Ishikawa (cell line): ENCODE measurements around the gene PSTPIP1.

Experiments
- CEBPB ChIP-seq: IDR thresholded peaks from 2 replicates; pipeline ENCODE4 v1.6.1; 2012
- CREB1 ChIP-seq: IDR thresholded peaks from 2 replicates; pipeline ENCODE4 v1.6.1; 2012; ENCODE audit warnings: low read depth
- EP300 ChIP-seq: IDR thresholded peaks from 2 replicates; pipeline ENCODE4 v1.6.1; 2012; ENCODE audit warnings: borderline replicate concordance
- TAF1 ChIP-seq: IDR thresholded peaks from 2 replicates; pipeline ENCODE4 v1.6.1; 2012; ENCODE audit warnings: low read depth, mild to moderate bottlenecking
- TEAD4 ChIP-seq: IDR thresholded peaks from 2 replicates; pipeline ENCODE4 v1.6.1; 2012
- TF ChIP-seq, protein P1 (sequence below): IDR thresholded peaks from 2 replicates; pipeline ENCODE4 v1.6.1; 2012

DNA sequence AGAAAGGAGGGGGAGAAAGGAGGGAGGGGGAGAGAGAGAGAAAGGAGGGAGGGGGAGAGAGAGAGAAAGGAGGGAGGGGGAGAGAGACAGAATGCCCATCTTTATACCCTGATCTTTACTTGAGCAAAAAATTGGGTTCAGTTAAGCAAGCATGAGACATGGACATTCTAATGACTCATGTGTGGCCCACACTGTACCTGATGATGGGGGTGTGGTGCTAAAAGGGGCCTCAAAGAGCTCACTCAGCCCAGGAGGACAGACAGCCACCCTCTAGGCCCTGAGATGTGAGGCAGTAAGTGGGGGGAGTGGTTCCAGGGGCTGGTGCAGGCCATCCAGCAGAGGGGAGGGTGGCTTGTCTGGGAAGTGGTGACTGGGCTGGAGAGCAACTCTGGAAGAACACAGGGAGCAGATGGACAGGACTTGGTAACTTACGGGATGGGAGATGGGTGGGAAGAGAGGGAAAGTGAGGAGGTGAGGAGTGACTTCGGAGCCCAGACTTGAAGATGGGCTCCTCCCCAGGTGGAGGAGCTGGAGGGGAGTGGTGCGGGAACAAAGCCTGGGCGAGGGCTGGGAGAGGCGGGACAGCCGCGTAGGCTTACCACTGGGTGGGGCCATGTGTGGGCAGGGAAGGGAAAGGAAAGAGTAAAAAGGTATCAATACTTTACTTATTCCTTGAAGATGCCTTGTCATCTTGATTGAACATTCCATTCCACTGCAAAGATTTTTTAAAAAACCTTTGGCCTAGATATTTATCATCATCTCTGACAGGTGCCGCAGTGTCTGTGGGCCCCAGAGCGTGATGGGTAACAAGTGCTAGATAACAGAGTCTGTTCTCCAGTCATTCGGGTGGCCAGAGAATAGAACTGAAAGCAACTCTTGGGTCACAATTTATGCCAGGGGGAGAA, 43.6 kb downstream of the PSTPIP1 start:
- TF ChIP-seq EP300 (no peak), CEBPB (no peak), TEAD4 (no peak), TAF1 (no peak), CREB1 (no peak)
- TF ChIP-seq, protein P1, sequence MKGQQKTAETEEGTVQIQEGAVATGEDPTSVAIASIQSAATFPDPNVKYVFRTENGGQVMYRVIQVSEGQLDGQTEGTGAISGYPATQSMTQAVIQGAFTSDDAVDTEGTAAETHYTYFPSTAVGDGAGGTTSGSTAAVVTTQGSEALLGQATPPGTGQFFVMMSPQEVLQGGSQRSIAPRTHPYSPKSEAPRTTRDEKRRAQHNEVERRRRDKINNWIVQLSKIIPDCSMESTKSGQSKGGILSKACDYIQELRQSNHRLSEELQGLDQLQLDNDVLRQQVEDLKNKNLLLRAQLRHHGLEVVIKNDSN, result no peak
